Measurements from ENCODE around the gene HRH4. TPM values are rescaled to one million over a fixed set of nuclear protein-coding genes. Genes with fewer than 3 reads are reported as not detected.
A peak's percentile ranks its signal among the peaks of the same experiment; 100 is the strongest.

The HRH4 gene, protein sequence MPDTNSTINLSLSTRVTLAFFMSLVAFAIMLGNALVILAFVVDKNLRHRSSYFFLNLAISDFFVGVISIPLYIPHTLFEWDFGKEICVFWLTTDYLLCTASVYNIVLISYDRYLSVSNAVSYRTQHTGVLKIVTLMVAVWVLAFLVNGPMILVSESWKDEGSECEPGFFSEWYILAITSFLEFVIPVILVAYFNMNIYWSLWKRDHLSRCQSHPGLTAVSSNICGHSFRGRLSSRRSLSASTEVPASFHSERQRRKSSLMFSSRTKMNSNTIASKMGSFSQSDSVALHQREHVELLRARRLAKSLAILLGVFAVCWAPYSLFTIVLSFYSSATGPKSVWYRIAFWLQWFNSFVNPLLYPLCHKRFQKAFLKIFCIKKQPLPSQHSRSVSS
- total RNA-seq = 0.24 TPM
- polyA plus RNA-seq = 0.05 TPM
- long read RNA-seq, donor 1 = 0 reads
- long read RNA-seq, donor 2 = 0 reads
- long read RNA-seq, donor 3 = 0 reads
- long read RNA-seq, donor 4 = 0 reads
- long read RNA-seq, donor 5 = 0 reads
- long read RNA-seq, donor 6, partial matches to known transcripts = 0 of 1 reads
- long read RNA-seq, donor 6, other reads (novel, unspliced or antisense) = 0 of 1 reads
- long read RNA-seq, donor 7, partial matches to known transcripts = 0 of 1 reads
- long read RNA-seq, donor 7, other reads (novel, unspliced or antisense) = 0 of 1 reads
- long read RNA-seq, donor 8 = 0 reads
- long read RNA-seq, donor 9 = 0 reads
- long read RNA-seq, donor 10 = 0 reads

DNA sequence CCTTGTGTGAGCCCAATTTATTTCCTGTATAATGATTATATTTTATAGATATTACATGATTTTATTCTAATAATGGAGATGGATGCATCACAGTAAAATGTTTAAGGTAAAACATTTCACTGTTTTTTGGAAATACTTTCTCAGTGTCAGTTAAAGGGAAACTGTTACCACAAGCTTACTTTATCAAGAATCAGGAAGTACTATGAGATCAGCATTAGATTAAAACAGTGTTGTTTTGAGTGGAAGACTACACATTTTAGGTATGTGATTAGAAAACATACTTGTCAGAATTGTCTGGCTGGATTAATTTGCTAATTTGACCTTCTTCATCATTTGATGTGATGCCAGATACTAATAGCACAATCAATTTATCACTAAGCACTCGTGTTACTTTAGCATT lies at the start of gene HRH4:
Gene HRH4 (plus strand): TSS at position 250 of the 400 bp plus-strand sequence. CDS start 92 bp downstream, at position 342.
- 28% methylated on average over 1 of the region's 1 CpG for WGBS
- H3K9me3 ChIP-seq (ENCODE audit: control insufficient read depth in 2 of 2, insufficient read depth in 1 of 2, low read length in 1 of 2) = no peaks in the 10 kb centered on the region
- H3K27ac ChIP-seq (ENCODE audit: low read depth in 1 of 2, low read length in 1 of 2) = no peak within 1 kb of the TSS
- no peak within 1 kb of the TSS for H3K4me3 ChIP-seq (ENCODE audit: low read length in 2 of 2)
- H3K4me1 ChIP-seq (ENCODE audit: control insufficient read depth in 2 of 2, insufficient read depth in 2 of 2, low read length in 2 of 2) = no peaks in the 10 kb centered on the region
- H3K27me3 ChIP-seq (ENCODE audit: control insufficient read depth in 2 of 2, insufficient read depth in 1 of 2, low read length in 1 of 2) = no peaks in the 10 kb centered on the region
- DNase-seq (ENCODE audit: low read depth in 6 of 9, low spot score in 9 of 9) = no peak
- H3K36me3 ChIP-seq (ENCODE audit: control insufficient read depth in 2 of 2, insufficient read depth in 2 of 2, low read length in 1 of 2) = no peaks in the 10 kb centered on the region

DNA sequence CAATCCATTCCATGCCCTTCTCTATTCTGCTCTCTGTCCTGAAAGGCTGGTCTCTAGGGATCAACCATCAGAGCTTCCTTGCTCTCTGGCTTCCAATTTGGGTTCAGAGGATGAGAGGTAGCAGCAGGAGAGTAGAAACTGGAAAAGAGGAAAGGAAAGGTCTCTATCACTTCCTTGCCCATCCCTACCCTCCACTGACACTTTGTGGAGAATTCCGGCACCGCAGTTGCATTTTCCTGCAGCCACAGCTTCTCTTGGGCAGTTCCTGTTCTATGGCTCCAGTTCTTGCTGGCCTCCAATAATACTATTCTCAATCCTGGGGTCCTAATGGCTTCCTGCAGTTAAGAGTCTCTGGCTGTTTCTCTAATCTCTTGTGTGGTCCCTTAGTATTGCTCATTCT lies 47.3 kb upstream of the HRH4 start:
- H3K9me3 ChIP-seq (ENCODE audit: control insufficient read depth in 2 of 2, insufficient read depth in 1 of 2, low read length in 1 of 2) = no peaks in the 10 kb centered on the region
- DNase-seq (ENCODE audit: low read depth in 6 of 9, low spot score in 9 of 9) = no peak
- no peaks in the 10 kb centered on the region for H3K36me3 ChIP-seq (ENCODE audit: control insufficient read depth in 2 of 2, insufficient read depth in 2 of 2, low read length in 1 of 2)
- H3K27me3 ChIP-seq (ENCODE audit: control insufficient read depth in 2 of 2, insufficient read depth in 1 of 2, low read length in 1 of 2) = no peaks in the 10 kb centered on the region
- no peak overlapping the region for H3K27ac ChIP-seq (ENCODE audit: low read depth in 1 of 2, low read length in 1 of 2)
- H3K4me3 ChIP-seq (ENCODE audit: low read length in 2 of 2) = no peak overlapping the region
- 99% methylated on average over 2 of the region's 2 CpGs for WGBS
- H3K4me1 ChIP-seq (ENCODE audit: control insufficient read depth in 2 of 2, insufficient read depth in 2 of 2, low read length in 2 of 2) = no peaks in the 10 kb centered on the region

GRCh38 chr18:24414349-24415003 lies 46.0 kb upstream of the HRH4 start:
- DNase-seq (ENCODE audit: low read depth in 6 of 9, low spot score in 9 of 9) = no peak
- no peaks in the 10 kb centered on the region for H3K9me3 ChIP-seq (ENCODE audit: control insufficient read depth in 2 of 2, insufficient read depth in 1 of 2, low read length in 1 of 2)

GRCh38 chr18:24417480-24417879 lies 43.0 kb upstream of the HRH4 start:
- no peak overlapping the region for H3K27ac ChIP-seq (ENCODE audit: low read depth in 1 of 2, low read length in 1 of 2)
- no peaks in the 10 kb centered on the region for H3K36me3 ChIP-seq (ENCODE audit: control insufficient read depth in 2 of 2, insufficient read depth in 2 of 2, low read length in 1 of 2)
- no peak for DNase-seq (ENCODE audit: low read depth in 6 of 9, low spot score in 9 of 9)
- 87% methylated on average over 3 of the region's 3 CpGs for WGBS
- no peaks in the 10 kb centered on the region for H3K9me3 ChIP-seq (ENCODE audit: control insufficient read depth in 2 of 2, insufficient read depth in 1 of 2, low read length in 1 of 2)
- H3K4me1 ChIP-seq (ENCODE audit: control insufficient read depth in 2 of 2, insufficient read depth in 2 of 2, low read length in 2 of 2) = no peaks in the 10 kb centered on the region
- H3K27me3 ChIP-seq (ENCODE audit: control insufficient read depth in 2 of 2, insufficient read depth in 1 of 2, low read length in 1 of 2) = peaks cover 0 to 4% of the 10 kb centered on the region in 2 donors
- H3K4me3 ChIP-seq (ENCODE audit: low read length in 2 of 2) = no peak overlapping the region

More at GRCh38 chr18:24414349-24415003, 46.0 kb upstream of the HRH4 start:
- no peaks in the 10 kb centered on the region for H3K36me3 ChIP-seq (ENCODE audit: control insufficient read depth in 2 of 2, insufficient read depth in 2 of 2, low read length in 1 of 2)
- no peaks in the 10 kb centered on the region for H3K4me1 ChIP-seq (ENCODE audit: control insufficient read depth in 2 of 2, insufficient read depth in 2 of 2, low read length in 2 of 2)
- 92% methylated on average over 3 of the region's 3 CpGs for WGBS
- no peaks in the 10 kb centered on the region for H3K27me3 ChIP-seq (ENCODE audit: control insufficient read depth in 2 of 2, insufficient read depth in 1 of 2, low read length in 1 of 2)
- no peak overlapping the region for H3K4me3 ChIP-seq (ENCODE audit: low read length in 2 of 2)
- no peak overlapping the region for H3K27ac ChIP-seq (ENCODE audit: low read depth in 1 of 2, low read length in 1 of 2)

- Histone ChIP-seq H3K36me3 (ENCODE audit: control insufficient read depth in 2 of 2, insufficient read depth in 2 of 2, low read length in 1 of 2) (no peaks in the 10 kb centered on the region), H3K4me3 (ENCODE audit: low read length in 2 of 2) (no peak overlapping the region), H3K9me3 (ENCODE audit: control insufficient read depth in 2 of 2, insufficient read depth in 1 of 2, low read length in 1 of 2) (no peaks in the 10 kb centered on the region), H3K27me3 (ENCODE audit: control insufficient read depth in 2 of 2, insufficient read depth in 1 of 2, low read length in 1 of 2) (peaks cover 7 to 12% of the 10 kb centered on the region in 2 donors), H3K4me1 (ENCODE audit: control insufficient read depth in 2 of 2, insufficient read depth in 2 of 2, low read length in 2 of 2) (no peaks in the 10 kb centered on the region), H3K27ac (ENCODE audit: low read depth in 1 of 2, low read length in 1 of 2) (no peak overlapping the region)
- 93% methylated on average over 4 of the region's 4 CpGs for WGBS
- DNase-seq (ENCODE audit: low read depth in 6 of 9, low spot score in 9 of 9) = no peak
Measured at GRCh38 chr18:24420551-24420950, 39.9 kb upstream of the HRH4 start.

- DNase-seq (ENCODE audit: low read depth in 6 of 9, low spot score in 9 of 9) = no peak
- Histone ChIP-seq H3K4me3 (ENCODE audit: low read length in 2 of 2) (no peak overlapping the region), H3K27ac (ENCODE audit: low read depth in 1 of 2, low read length in 1 of 2) (no peak overlapping the region), H3K36me3 (ENCODE audit: control insufficient read depth in 2 of 2, insufficient read depth in 2 of 2, low read length in 1 of 2) (no peaks in the 10 kb centered on the region), H3K27me3 (ENCODE audit: control insufficient read depth in 2 of 2, insufficient read depth in 1 of 2, low read length in 1 of 2) (peaks cover 9 to 12% of the 10 kb centered on the region in 2 donors), H3K9me3 (ENCODE audit: control insufficient read depth in 2 of 2, insufficient read depth in 1 of 2, low read length in 1 of 2) (peaks cover 0 to 7% of the 10 kb centered on the region in 2 donors), H3K4me1 (ENCODE audit: control insufficient read depth in 2 of 2, insufficient read depth in 2 of 2, low read length in 2 of 2) (peaks cover 0 to 4% of the 10 kb centered on the region in 2 donors)
- WGBS = 70% methylated on average over 1 of the region's 1 CpG
Measured at GRCh38 chr18:24421831-24422230, 38.6 kb upstream of the HRH4 start.

DNA sequence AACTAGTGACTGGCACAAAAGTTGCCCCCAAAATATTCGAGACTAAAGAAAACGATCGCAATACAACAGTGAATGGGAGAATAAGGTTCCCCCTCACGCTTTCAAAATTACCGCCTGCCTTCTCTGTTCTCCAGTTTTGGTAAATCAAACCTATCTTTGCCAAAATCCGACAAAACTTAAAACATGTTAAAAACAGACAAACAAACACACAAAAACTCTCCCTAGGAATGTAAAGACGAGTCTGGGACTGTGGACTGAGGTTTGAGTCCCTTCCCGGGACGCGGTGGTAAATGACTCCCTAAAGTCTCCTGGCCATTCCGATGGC lies 34.4 kb upstream of the HRH4 start:
- WGBS = 49% methylated on average over 11 of the region's 11 CpGs
- Histone ChIP-seq H3K4me3 (ENCODE audit: low read length in 2 of 2) (peak overlapping the region; percentile 75 to 77), H3K9me3 (ENCODE audit: control insufficient read depth in 2 of 2, insufficient read depth in 1 of 2, low read length in 1 of 2) (peaks cover 0 to 7% of the 10 kb centered on the region in 2 donors), H3K4me1 (ENCODE audit: control insufficient read depth in 2 of 2, insufficient read depth in 2 of 2, low read length in 2 of 2) (peaks cover 0 to 6% of the 10 kb centered on the region in 2 donors), H3K27ac (ENCODE audit: low read depth in 1 of 2, low read length in 1 of 2) (no peak overlapping the region), H3K27me3 (ENCODE audit: control insufficient read depth in 2 of 2, insufficient read depth in 1 of 2, low read length in 1 of 2) (peaks cover 9 to 12% of the 10 kb centered on the region in 2 donors), H3K36me3 (ENCODE audit: control insufficient read depth in 2 of 2, insufficient read depth in 2 of 2, low read length in 1 of 2) (no peaks in the 10 kb centered on the region)
- no peak for DNase-seq (ENCODE audit: low read depth in 6 of 9, low spot score in 9 of 9)

DNA sequence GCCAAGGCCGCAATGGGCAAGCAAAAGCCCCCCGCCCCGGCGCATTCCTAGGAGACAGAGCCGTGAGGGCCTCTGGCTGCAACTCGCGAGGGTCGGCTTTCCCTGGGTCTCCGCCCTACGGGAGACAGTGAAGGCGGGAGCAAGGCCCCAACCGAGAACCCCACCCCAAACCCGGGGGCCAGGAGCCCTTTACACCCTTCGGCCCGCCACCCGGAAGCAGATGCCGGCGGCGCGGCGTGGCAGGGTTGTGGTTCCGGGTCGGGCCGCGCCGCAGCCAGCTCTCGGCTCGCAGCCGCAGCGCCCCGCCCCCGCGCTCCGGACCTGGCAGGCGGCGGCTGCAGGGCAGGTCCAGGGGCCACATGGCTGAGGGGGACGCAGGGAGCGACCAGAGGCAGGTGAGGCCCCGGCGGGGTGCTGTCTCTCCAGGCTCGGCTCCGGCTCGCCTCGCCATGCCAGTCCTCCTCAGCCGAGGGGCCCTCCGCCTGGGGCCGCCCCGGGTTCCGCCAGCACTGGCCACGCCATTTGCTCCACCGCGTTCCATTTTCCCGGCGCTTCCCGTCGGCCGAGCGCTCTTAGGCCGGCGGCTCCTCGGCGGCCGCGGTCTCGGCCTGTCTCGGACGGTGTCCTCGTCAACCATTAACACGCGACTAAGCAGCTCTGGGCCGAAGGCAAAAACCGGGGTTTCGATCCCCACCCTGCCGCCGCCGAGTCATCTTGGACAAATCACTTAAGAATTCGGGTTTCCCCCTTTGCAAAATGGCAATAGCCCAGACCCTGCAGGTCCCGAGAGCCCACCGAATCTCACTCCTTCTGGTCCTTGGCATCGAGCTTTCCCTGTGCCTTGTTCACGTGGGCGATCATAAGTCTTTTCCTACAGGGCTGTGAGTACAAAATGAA lies 33.8 kb upstream of the HRH4 start, which contains the start of gene IMPACT:
Gene IMPACT (plus strand): TSS at position 273 of the 897 bp plus-strand sequence. CDS start 87 bp downstream, at position 360.
- no peak within 1 kb of the TSS for H3K27ac ChIP-seq (ENCODE audit: low read depth in 1 of 2, low read length in 1 of 2)

More for the DNA sequence above, 33.8 kb upstream of the HRH4 start, which contains the start of gene IMPACT:
- Histone ChIP-seq H3K4me1 (ENCODE audit: control insufficient read depth in 2 of 2, insufficient read depth in 2 of 2, low read length in 2 of 2) (peaks cover 0 to 6% of the 10 kb centered on the region in 2 donors), H3K4me3 (ENCODE audit: low read length in 2 of 2) (peak within 1 kb of the TSS; percentile 75 to 77), H3K27me3 (ENCODE audit: control insufficient read depth in 2 of 2, insufficient read depth in 1 of 2, low read length in 1 of 2) (peaks cover 9 to 12% of the 10 kb centered on the region in 2 donors), H3K36me3 (ENCODE audit: control insufficient read depth in 2 of 2, insufficient read depth in 2 of 2, low read length in 1 of 2) (no peaks in the 10 kb centered on the region), H3K9me3 (ENCODE audit: control insufficient read depth in 2 of 2, insufficient read depth in 1 of 2, low read length in 1 of 2) (peaks cover 0 to 7% of the 10 kb centered on the region in 2 donors)
- peak; percentile 13 to 86 (median 65) for DNase-seq (ENCODE audit: low read depth in 6 of 9, low spot score in 9 of 9)
- 3% methylated on average over 82 of the region's 82 CpGs for WGBS

Measured in thymus (tissue), 14 donors.